Vagina (tissue), 2 donors: ENCODE measurements around the gene GIGYF2. TPM values are rescaled to one million over a fixed set of nuclear protein-coding genes. Genes with fewer than 3 reads are reported as not detected.

ENCODE experiments used
- DNase-seq, 2 donors: peaks; one replicate each; pipeline ENCODE4 v3.0.0-alpha.2; 2017; ENCODE audit errors: extremely low spot score in 2 of 2
- H3K27ac ChIP-seq: fragments of 200-600 bp; sonication (generic); one replicate; pipeline ENCODE4 v1.5.1; 2019
- H3K27me3 ChIP-seq: fragments of 200-600 bp; sonication (generic); one replicate; pipeline ENCODE4 v1.5.1; 2019
- H3K36me3 ChIP-seq, 2 donors: fragments of 200-600 bp; sonication (generic); one replicate each; pipeline ENCODE4 v1.5.1; 2017 to 2019
- H3K4me1 ChIP-seq: fragments of 200-600 bp; sonication (generic); one replicate; pipeline ENCODE4 v1.5.1; 2019
- H3K4me3 ChIP-seq, 2 donors: fragments of 200-600 bp; sonication (generic); 1 replicate in 1 of 2; 2 replicates in 1 of 2; pipeline ENCODE4 v1.5.1; 2016 to 2019
- H3K9me3 ChIP-seq: fragments of 200-600 bp; sonication (generic); one replicate; pipeline ENCODE4 v1.5.1; 2019
- POLR2A ChIP-seq, 2 donors: fragments of 450-650 bp; IDR thresholded peaks; one replicate each; pipeline ENCODE4 v1.6.1; 2017; ENCODE audit warnings: antibody characterized with exemption in 2 of 2, mild to moderate bottlenecking in 2 of 2, moderate library complexity in 2 of 2
- POLR2AphosphoS5 ChIP-seq, 2 donors: sonication (generic); formaldehyde crosslinking; IDR thresholded peaks; one replicate each; pipeline ENCODE4 v1.9.0; 2017; ENCODE audit warnings: antibody characterized with exemption in 2 of 2, mild to moderate bottlenecking in 2 of 2, low read depth in 1 of 2; ENCODE audit not compliant: insufficient read depth in 1 of 2
- intact Hi-C: fragments of 100-400 bp; cut with DNase I; formaldehyde crosslinking; loops from one replicate; pipeline ENCODE4 v1.15.1; 2023
- total RNA-seq: library from RNA; depleted of rRNA; stranded (reverse); fragments of >200 nt; gene quantifications from one replicate; pipeline ENCODE4 v1.2.3, GENCODE V29; 2016
- TF ChIP-seq, protein P1 (sequence below), 3 experiments: fragments of 450-650 bp in 2 of 3; fragments of 200-600 bp in 1 of 3; sonication (generic) in 1 of 3; IDR thresholded peaks; one replicate each; pipeline ENCODE4 v1.5.1; 2017 to 2019; ENCODE audit warnings: antibody characterized with exemption in 3 of 3, mild to moderate bottlenecking in 2 of 3, moderate library complexity in 2 of 3

GIGYF2 gene
- total RNA-seq, 1 donor from 2014 or later, result 69.0 TPM

DNA sequence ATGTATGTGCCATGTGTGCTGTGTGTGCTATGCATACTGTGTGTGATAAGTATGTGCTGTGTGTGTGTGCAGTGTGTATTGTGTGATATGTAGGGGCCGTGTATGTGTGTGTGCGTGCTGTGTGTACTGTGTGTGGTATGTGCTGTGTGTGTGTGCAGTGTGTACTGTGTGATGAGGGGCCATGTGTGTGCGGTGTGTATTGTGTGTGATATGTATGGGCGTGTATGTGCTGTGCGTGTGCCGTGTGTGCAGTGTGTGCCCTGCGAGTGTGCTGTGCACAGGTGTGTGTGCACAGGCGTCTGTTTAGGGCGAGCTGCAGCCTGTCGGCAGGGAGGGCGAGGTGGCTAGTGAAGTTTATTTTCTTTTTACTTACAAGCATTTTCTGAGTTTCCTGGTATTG lies 189.0 kb downstream of the GIGYF2 start:
- intact Hi-C loops, result no loop called here
- no peak overlapping the region for H3K27ac ChIP-seq
- TF ChIP-seq POLR2A (IDR thresholded peaks at IDR 0.05) (no peak), POLR2AphosphoS5 (IDR thresholded peaks at IDR 0.05; ENCODE audit: insufficient read depth in 1 of 2, low read depth in 1 of 2) (no peak)
- TF ChIP-seq, protein P1, sequence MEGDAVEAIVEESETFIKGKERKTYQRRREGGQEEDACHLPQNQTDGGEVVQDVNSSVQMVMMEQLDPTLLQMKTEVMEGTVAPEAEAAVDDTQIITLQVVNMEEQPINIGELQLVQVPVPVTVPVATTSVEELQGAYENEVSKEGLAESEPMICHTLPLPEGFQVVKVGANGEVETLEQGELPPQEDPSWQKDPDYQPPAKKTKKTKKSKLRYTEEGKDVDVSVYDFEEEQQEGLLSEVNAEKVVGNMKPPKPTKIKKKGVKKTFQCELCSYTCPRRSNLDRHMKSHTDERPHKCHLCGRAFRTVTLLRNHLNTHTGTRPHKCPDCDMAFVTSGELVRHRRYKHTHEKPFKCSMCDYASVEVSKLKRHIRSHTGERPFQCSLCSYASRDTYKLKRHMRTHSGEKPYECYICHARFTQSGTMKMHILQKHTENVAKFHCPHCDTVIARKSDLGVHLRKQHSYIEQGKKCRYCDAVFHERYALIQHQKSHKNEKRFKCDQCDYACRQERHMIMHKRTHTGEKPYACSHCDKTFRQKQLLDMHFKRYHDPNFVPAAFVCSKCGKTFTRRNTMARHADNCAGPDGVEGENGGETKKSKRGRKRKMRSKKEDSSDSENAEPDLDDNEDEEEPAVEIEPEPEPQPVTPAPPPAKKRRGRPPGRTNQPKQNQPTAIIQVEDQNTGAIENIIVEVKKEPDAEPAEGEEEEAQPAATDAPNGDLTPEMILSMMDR (IDR thresholded peaks at IDR 0.05), result no peak
- no peaks in the 10 kb centered on the region for H3K9me3 ChIP-seq
- DNase-seq, result no peak
- no peaks in the 10 kb centered on the region for H3K36me3 ChIP-seq
- no peak overlapping the region for H3K4me3 ChIP-seq
- H3K4me1 ChIP-seq, result peaks cover 5% of the 10 kb centered on the region
- H3K27me3 ChIP-seq, result no peaks in the 10 kb centered on the region

DNA sequence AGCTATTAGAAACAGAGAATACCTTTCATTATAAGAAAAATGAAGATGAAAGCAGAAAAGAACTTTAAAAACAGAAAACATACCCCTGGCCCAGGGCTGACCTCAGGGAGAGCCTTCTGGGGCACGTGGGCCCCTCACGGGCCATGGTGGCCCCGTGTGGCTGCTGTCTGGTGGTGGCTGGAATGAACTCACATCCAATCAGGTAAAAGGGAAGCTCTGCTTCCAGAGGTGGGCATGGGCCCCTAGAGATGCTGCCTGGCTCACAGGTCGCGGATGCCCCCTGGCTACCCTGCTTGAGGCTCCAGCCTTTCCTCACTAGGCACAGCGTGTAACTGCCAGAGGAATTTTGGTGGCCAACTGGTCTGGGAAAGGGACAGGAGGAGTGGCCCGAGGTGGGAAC lies 189.5 kb downstream of the GIGYF2 start:
- intact Hi-C loops, result no loop called here
- no peak for DNase-seq
- Histone ChIP-seq H3K4me1 (peaks cover 7% of the 10 kb centered on the region), H3K36me3 (no peaks in the 10 kb centered on the region), H3K4me3 (no peak overlapping the region), H3K27me3 (no peaks in the 10 kb centered on the region), H3K9me3 (no peaks in the 10 kb centered on the region), H3K27ac (no peak overlapping the region)
- TF ChIP-seq, protein P1 (IDR thresholded peaks at IDR 0.05), result no peak
- TF ChIP-seq POLR2A (IDR thresholded peaks at IDR 0.05), result no peak
- no peak for TF ChIP-seq POLR2AphosphoS5 (IDR thresholded peaks at IDR 0.05; ENCODE audit: insufficient read depth in 1 of 2, low read depth in 1 of 2)

DNA sequence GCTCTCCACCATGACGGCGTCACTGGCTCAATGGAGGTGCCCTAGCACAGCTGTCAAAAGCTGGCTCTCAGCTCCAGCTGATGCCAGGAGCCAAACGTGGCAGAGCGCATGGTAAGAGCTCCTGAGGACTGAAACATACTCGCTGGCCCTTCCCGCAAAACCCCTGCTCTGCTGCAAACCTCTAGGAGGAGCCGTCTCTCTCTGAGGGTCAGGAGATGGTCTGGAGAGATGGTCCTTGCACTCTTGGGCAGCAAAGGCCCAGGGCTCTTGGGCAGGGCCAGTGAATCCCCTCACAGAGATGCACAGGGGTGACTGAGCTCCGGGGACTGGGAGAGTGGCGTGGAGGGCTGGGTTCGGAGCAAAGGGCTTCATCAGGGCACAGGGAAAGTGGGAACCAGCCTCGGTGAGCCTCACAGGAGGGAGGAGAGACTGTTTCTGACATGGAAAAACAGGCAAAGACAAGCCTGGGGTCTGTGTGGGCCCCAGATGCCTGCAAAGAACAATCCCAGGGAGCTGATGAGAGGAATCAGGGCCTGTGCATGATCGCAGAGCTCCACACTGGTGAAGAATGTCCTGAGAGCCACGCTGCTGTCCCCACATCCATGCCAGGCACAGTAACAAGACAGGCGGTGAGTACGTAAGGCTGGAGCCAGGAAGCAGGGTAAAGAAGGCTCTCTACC lies 190.2 kb downstream of the GIGYF2 start:
- Histone ChIP-seq H3K36me3 (no peaks in the 10 kb centered on the region), H3K4me1 (peaks cover 7% of the 10 kb centered on the region), H3K27ac (no peak overlapping the region), H3K4me3 (no peak overlapping the region), H3K27me3 (no peaks in the 10 kb centered on the region), H3K9me3 (no peaks in the 10 kb centered on the region)
- intact Hi-C loops, result no loop called here
- TF ChIP-seq POLR2AphosphoS5 (IDR thresholded peaks at IDR 0.05; ENCODE audit: insufficient read depth in 1 of 2, low read depth in 1 of 2), result no peak
- TF ChIP-seq POLR2A (IDR thresholded peaks at IDR 0.05), result no peak
- TF ChIP-seq, protein P1 (IDR thresholded peaks at IDR 0.05), result no peak
- DNase-seq, result no peak

DNA sequence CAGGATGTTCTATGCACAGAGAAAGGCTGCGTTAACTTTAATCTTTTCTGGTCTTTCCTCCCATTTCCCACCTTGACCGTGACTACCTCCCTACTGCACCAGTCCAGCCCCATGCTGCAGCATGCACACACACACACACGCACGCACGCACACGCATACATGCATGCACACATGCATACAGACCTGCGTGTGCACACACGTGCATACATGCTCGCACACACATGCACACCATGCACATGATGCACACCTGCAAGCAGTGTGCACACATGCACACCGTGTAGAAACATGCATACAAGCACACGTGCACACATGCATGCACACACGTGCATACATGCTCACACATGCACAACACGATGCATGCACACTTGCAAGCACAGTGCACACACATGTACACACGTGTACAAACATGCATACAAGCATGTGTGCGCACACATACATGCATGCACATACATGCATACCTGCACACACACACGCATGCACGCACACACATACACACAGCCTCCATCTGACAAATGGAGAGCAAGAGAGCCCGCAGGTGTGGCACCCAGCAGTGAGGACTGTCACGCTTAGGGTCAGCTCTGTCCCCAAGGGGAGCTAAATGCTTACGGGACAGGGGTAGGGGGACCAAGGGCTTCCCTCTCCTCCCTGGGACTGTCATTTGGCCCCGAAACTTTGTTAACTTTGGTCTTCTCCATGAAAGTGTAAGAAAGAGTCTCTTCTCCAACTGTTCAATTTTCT lies 191.1 kb downstream of the GIGYF2 start:
- Histone ChIP-seq H3K9me3 (no peaks in the 10 kb centered on the region), H3K36me3 (no peaks in the 10 kb centered on the region), H3K4me3 (no peak overlapping the region), H3K27me3 (no peaks in the 10 kb centered on the region), H3K4me1 (peaks cover 7% of the 10 kb centered on the region), H3K27ac (no peak overlapping the region)
- no peak for DNase-seq
- TF ChIP-seq POLR2A (IDR thresholded peaks at IDR 0.05) (no peak), POLR2AphosphoS5 (IDR thresholded peaks at IDR 0.05; ENCODE audit: insufficient read depth in 1 of 2, low read depth in 1 of 2) (no peak)
- TF ChIP-seq, protein P1 (IDR thresholded peaks at IDR 0.05), result no peak
- intact Hi-C loops, result no loop called here
